Glutamatergic neuron (in vitro differentiated cells): ENCODE data around the gene ERICH3. TPM values are rescaled to one million over a fixed set of nuclear protein-coding genes. Genes with fewer than 3 reads are reported as not detected.

ENCODE experiments used
- DNase-seq: peaks from one replicate; pipeline ENCODE4 v3.0.0; 2022
- H3K27ac Mint-ChIP-seq: one replicate; pipeline ENCODE4 v1.8.0; 2020; ENCODE audit warnings: mild to moderate bottlenecking, mixed read lengths, inconsistent platforms; ENCODE audit not compliant: unreplicated experiment
- H3K27me3 Mint-ChIP-seq: one replicate; pipeline ENCODE4 v1.8.0; 2020; ENCODE audit warnings: mild to moderate bottlenecking, moderate library complexity, mixed read lengths, inconsistent platforms; ENCODE audit not compliant: unreplicated experiment
- H3K36me3 Mint-ChIP-seq: one replicate; pipeline ENCODE4 v1.8.0; 2020; ENCODE audit warnings: mild to moderate bottlenecking, mixed read lengths, inconsistent platforms; ENCODE audit not compliant: unreplicated experiment
- H3K4me1 Mint-ChIP-seq: one replicate; pipeline ENCODE4 v1.8.0; 2020; ENCODE audit warnings: mild to moderate bottlenecking, low read depth, mixed read lengths, inconsistent platforms; ENCODE audit not compliant: unreplicated experiment
- H3K4me3 Mint-ChIP-seq: one replicate; pipeline ENCODE4 v1.8.0; 2020; ENCODE audit warnings: mild to moderate bottlenecking, mixed read lengths, inconsistent platforms; ENCODE audit not compliant: unreplicated experiment
- H3K9me3 Mint-ChIP-seq: one replicate; pipeline ENCODE4 v1.8.0; 2020; ENCODE audit warnings: mild to moderate bottlenecking, moderate library complexity, mixed read lengths, inconsistent platforms; ENCODE audit not compliant: unreplicated experiment
- total RNA-seq: library from RNA; stranded (reverse); fragmentation: NEBNext Ultra II Directional; extraction: Animal tissue kit (Norgen Biotek cat#: 25700); gene quantifications from one replicate; pipeline ENCODE4 v1.2.1, GENCODE V29; 2021; ENCODE audit not compliant: unreplicated experiment
- TF ChIP-seq, protein P1 (sequence below): fragments of 200-600 bp; sonication (generic); IDR thresholded peaks from one replicate; pipeline ENCODE4 v1.5.0; 2021; ENCODE audit not compliant: partially characterized antibody, unreplicated experiment

Gene ERICH3
- total RNA-seq, 1 donor from 2014 or later: 1.9 TPM

DNA sequence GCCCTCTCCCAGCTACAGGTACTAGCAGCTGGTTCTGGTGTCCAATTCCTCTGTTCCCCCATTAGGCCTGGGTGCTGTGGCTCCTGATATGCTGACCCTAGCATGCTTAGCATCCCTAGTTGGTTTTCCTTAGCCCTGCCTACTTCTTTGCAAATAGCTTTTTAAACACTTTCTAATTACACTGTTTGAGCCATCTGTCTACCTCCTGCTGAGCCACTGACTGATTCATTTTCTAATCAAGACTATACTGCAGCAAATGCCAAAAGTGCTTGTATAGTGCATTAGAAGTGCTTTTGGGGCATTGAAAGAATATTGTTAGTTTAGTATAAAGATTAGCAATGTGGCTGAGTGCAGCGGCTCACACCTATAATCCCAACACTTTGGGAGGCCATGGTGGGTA lies 36.3 kb downstream of the ERICH3 start:
- no peak for DNase-seq
- H3K36me3 Mint-ChIP-seq: no peaks in the 10 kb centered on the region
- H3K27me3 Mint-ChIP-seq: no peaks in the 10 kb centered on the region
- H3K4me3 Mint-ChIP-seq: no peak overlapping the region
- TF ChIP-seq, protein P1, sequence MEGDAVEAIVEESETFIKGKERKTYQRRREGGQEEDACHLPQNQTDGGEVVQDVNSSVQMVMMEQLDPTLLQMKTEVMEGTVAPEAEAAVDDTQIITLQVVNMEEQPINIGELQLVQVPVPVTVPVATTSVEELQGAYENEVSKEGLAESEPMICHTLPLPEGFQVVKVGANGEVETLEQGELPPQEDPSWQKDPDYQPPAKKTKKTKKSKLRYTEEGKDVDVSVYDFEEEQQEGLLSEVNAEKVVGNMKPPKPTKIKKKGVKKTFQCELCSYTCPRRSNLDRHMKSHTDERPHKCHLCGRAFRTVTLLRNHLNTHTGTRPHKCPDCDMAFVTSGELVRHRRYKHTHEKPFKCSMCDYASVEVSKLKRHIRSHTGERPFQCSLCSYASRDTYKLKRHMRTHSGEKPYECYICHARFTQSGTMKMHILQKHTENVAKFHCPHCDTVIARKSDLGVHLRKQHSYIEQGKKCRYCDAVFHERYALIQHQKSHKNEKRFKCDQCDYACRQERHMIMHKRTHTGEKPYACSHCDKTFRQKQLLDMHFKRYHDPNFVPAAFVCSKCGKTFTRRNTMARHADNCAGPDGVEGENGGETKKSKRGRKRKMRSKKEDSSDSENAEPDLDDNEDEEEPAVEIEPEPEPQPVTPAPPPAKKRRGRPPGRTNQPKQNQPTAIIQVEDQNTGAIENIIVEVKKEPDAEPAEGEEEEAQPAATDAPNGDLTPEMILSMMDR: no peak
- peaks cover 12% of the 10 kb centered on the region for H3K4me1 Mint-ChIP-seq
- peaks cover 2% of the 10 kb centered on the region for H3K9me3 Mint-ChIP-seq
- H3K27ac Mint-ChIP-seq: peak overlapping the region; percentile 76

- H3K27ac Mint-ChIP-seq: peak overlapping the region; percentile 93
- peaks cover 27% of the 10 kb centered on the region for H3K4me1 Mint-ChIP-seq
- peaks cover 3% of the 10 kb centered on the region for H3K27me3 Mint-ChIP-seq
- no peaks in the 10 kb centered on the region for H3K36me3 Mint-ChIP-seq
- TF ChIP-seq, protein P1: no peak
- H3K9me3 Mint-ChIP-seq: no peaks in the 10 kb centered on the region
- peak; percentile 59 for DNase-seq
- peak overlapping the region; percentile 68 for H3K4me3 Mint-ChIP-seq
These were observed 44.3 kb downstream of the ERICH3 start for GRCh38 chr1:74629283-74629682.

GRCh38 chr1:74623716-74624115 lies 49.9 kb downstream of the ERICH3 start:
- no peaks in the 10 kb centered on the region for H3K9me3 Mint-ChIP-seq
- H3K4me3 Mint-ChIP-seq: no peak overlapping the region
- no peaks in the 10 kb centered on the region for H3K36me3 Mint-ChIP-seq
- H3K27me3 Mint-ChIP-seq: no peaks in the 10 kb centered on the region
- no peak overlapping the region for H3K27ac Mint-ChIP-seq
- DNase-seq: no peak
- peaks cover 20% of the 10 kb centered on the region for H3K4me1 Mint-ChIP-seq
- TF ChIP-seq, protein P1: no peak

DNA sequence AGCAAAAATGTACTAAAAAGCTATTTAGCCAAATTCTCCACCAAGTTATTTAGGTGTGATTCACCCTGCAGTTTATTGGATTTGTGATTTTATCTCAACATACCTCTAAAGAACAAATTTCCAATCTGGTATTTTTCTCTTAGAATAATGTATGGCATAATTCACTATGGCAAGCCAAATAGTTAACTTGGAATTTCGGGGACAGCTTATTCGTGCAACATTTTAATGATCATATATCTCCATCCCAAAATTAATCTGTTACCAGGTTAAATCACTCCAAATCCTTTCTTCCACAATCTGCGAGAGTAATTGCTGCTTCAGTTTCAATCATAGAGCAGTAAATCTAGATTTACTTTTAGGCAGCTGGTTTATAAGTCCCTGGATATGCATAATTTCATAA lies 53.4 kb downstream of the ERICH3 start:
- H3K4me1 Mint-ChIP-seq: peaks cover 10% of the 10 kb centered on the region
- no peaks in the 10 kb centered on the region for H3K9me3 Mint-ChIP-seq
- no peaks in the 10 kb centered on the region for H3K36me3 Mint-ChIP-seq
- H3K4me3 Mint-ChIP-seq: no peak overlapping the region
- TF ChIP-seq, protein P1: no peak
- no peak for DNase-seq
- H3K27ac Mint-ChIP-seq: no peak overlapping the region
- H3K27me3 Mint-ChIP-seq: no peaks in the 10 kb centered on the region

DNA sequence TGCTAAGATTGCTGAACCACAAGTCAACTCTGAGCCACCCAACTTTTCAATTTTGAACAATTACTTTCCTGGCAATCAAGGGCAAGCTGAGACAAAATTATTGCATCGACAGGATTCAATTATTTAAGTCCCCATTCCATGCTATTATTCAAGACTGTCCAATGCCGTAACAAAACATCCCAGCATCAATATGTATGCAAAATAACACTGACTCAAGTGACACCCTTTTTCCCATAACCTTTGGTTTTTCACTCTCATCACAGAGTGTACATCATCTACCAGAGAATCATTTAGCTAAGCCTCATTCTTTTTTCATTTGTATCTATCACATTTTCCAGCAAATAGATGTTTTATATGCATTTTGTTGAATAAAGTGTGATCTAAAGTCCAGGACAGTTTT lies 54.6 kb downstream of the ERICH3 start:
- H3K27me3 Mint-ChIP-seq: no peaks in the 10 kb centered on the region
- H3K36me3 Mint-ChIP-seq: no peaks in the 10 kb centered on the region
- peaks cover 10% of the 10 kb centered on the region for H3K4me1 Mint-ChIP-seq
- TF ChIP-seq, protein P1: no peak
- DNase-seq: no peak
- no peaks in the 10 kb centered on the region for H3K9me3 Mint-ChIP-seq
- H3K4me3 Mint-ChIP-seq: no peak overlapping the region
- H3K27ac Mint-ChIP-seq: no peak overlapping the region
